Stimulated activated CD8-positive, alpha-beta memory T cell treated with anti-CD3 and anti-CD28 coated beads, Interleukin-2, amount 100 ng/mL, for 48 hours (primary cell): ENCODE data around the gene SH3RF2.
"Not testable (repeated sequence)": the region's sequence is repeated elsewhere in the genome, so short reads cannot be mapped to it uniquely, and the experiment has no call there.

Experiments
- DNase-seq, 2 donors: peaks; one replicate each; pipeline ENCODE4 v3.0.0-alpha.2; 2020; ENCODE audit warnings: low read depth in 2 of 2

Gene SH3RF2

DNA sequence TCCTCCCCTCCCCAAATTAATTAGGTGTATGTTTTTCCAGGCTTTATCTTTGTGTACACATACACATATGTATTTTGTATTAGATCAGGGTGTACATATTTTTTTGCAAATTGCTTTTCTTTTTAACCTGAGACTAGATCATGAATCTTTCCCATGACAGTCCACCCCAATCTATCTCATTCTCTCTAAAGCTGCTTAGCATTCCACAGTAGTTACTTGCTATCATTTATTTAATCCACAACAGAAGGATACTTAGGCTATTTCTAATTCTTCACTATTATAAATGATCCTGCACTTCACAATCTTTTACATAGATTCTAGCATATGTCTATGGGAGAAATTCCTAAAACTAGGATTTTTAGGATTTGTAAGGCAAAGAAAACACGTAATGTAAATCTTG, 43.9 kb downstream of the SH3RF2 start:
- DNase-seq, result no peak

DNA sequence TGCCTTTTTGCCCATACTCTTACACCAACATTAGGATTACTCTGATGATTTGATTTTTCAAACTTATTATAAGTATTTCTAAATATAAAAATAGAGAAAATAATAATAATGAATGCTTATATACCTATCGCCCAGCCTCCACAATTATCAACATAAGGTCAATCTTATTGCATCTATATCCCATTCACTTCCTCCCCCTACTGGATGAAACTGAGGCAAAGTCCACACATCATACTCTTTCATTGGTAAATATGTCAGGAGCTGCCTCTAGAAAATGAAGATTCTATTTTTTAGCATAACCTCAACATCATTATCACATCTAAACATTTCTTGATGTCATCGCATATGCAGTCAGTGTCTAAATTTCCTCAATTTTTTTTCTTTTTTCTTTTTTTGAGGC, 44.3 kb downstream of the SH3RF2 start:
- no peak for DNase-seq

DNA sequence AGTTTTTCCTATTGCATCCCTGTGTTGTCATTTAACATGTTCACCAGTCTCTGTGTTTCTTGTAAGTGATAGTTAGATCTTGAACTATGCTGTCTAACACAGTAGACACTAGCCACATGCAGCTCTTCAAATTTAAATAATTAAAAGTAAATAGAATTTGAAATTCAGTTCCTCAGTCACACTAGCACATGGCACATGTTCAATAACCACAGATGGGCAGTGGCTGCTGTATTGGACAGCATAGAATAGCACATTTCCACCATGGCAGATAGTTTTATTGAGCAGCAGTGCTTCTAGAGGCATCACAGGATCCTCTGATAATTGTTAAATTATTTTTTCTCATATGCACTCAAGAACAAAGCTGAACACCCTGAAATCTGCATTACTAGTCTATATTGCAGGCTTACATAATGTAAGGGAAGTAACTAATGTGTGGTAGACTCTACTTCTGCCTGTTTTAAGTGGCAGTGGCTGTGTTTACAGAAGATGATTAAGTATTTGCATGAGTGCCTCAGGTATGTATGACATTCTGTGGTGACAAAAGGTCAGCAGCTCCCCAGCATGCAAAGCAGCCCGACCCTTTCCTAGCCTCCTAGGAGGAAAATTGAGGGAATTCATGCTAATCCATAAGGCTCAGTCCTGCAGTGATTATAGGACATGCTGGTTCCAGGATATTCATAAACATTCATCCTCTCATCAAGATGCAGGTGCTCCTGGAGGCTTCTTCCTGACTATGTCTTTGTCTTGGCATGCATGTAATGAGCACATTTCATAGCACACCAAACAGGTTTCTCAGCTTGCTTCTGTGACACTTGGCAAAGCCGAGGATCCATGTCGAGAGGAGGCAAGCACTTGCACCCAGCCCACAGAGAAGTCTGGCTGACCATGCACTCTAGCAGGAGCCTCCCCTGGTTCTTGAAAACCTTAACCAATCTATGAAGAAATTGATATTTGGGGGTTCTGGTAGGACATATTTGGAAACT, 45.5 kb downstream of the SH3RF2 start:
- DNase-seq, result no peak

DNA sequence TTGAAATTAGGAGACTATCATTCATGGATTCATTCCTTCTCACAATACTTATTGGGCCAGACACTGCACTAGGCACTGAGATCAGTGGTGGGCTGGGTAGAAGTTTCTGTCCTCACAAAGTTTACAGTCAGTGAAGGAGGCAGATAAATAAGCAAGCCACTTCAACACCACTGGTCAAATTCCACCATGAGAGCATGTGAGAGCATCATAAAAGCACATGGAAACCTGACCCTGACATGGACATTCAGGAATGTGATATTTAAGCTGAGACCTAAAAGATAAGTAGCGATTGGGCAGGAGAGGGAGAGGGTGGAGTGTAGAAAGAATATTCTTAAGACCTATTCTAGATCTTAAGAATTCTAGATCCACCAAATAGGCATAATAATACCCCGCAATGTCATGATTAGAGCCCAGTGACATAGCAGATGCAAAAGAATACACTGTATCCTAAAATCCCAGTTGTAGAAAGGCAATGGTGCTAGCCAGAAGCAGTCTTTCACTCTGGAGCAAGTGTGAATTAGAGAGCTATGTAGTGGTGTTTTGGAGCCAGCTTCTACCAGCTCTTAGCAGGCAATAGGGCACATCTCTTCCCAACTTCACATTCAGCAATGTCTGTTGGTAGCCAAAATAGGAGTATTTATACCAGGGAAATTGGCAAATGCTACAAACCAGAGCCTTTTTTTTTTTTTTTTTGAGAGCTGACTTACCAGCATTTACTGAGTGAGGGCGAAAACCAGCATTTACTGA, 46.4 kb downstream of the SH3RF2 start:
- DNase-seq, result no peak

DNA sequence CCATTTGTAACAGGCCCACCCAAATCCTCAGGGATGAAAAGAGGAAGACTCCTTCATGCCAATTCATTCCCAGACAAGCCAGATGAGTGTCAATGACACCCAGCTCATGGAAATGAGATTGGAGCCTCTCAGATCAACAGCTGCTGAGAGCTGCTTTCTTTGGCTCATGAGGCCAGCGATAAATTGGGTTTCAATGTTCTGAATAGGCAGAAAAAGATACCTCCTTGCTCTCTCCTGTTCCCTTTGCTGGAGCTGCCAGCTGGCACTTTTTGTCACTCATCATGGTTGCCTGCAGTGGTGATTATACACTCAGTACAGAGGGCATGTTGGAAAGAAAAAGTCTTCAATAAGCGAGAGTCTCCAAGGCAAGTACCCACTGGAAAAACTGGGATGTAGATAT, 47.1 kb downstream of the SH3RF2 start:
- DNase-seq, result no peak

DNA sequence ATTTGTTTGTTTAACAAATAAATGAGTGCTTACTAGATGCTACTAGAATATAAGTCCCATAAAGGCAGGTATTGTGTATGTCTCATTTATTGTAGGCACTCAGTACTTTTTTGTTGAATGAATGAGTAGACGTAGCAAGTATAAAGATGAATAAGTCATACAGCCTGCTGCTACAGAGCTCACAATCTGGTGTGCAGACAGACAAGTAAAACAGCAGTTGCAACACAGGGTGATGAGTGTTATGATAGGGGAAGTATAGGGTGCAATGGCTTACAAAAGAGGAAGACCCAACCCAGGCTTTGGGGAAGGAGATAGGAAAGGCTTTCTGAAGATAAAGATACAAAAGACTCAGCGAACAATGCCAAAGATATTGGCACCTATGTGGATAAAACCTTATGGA, 47.7 kb downstream of the SH3RF2 start:
- no peak for DNase-seq

DNA sequence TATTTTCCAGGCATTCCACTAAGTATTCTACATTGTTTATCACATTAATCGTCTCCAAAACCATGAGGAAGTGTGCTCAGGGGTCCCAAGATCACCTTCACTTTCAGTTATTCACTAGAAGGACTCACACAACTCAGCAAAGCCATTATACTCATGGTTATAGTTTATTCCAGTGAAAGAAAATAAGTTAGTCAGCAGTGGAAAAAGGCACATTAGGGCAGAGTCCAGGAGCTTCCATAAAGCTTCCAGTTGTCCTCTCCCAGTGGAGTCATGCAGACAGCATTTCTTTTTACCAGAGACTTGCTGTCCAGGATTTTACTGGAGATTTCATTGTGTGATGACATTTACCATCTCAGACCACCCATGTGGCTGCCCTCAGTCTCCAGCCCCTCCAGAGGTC, 51.5 kb downstream of the SH3RF2 start:
- no peak for DNase-seq

DNA sequence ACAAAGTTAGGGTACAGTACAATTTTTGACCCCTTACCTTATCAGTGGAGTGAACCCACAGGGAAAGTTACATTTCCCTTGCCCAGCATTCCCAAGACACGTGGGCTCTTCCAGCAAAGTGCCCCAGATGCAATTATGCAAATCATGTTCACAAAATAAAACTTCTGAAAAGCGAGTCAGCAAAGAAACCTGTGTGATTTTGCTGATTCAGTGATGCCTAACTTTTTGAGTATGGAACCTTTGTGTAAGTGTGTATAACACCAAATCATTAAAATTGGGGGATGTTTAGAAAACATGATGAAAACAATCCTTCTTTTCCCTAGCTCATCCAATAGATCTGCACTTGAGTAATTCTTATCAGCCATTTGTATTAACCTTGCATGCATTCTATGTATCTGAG, 52.6 kb downstream of the SH3RF2 start:
- DNase-seq, result no peak

DNA sequence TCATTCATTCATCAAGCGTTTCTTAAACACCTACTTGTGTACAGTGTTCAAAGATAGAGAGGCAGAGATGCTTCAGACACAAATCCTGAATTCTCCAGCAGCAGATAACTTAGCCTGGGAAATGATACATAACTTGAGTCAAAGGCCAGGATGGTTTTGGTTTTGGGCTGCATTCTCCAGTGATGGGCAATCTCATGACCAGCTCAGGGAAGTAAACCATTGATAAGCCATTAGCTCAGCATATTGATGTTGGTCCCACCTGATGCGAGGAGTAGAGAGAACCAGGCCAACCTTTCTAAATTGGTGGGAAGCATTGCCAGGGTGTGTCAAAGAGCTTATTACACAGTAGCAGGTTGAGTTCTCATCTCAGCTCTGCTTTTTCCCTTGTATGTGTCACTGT, 53.0 kb downstream of the SH3RF2 start:
- DNase-seq, result no peak

DNA sequence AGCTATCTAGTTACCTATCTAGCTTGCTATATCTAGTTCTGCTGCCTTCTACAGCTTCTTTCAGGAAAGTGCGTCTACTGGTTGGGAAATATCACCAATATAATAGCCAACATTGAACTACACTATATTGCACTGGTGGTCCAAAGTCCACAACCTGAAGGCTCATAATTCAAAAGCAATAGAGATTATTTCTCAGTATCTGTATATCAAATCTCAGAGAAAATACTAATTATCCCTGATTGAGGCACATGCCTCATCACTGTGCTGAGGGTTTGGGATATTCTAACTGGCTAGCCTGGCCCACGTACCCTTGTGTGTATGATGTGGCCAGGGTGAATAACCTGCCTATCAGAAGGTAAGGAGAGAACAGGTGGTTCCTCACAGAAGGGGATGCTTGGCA, 53.8 kb downstream of the SH3RF2 start:
- DNase-seq, result no peak

DNA sequence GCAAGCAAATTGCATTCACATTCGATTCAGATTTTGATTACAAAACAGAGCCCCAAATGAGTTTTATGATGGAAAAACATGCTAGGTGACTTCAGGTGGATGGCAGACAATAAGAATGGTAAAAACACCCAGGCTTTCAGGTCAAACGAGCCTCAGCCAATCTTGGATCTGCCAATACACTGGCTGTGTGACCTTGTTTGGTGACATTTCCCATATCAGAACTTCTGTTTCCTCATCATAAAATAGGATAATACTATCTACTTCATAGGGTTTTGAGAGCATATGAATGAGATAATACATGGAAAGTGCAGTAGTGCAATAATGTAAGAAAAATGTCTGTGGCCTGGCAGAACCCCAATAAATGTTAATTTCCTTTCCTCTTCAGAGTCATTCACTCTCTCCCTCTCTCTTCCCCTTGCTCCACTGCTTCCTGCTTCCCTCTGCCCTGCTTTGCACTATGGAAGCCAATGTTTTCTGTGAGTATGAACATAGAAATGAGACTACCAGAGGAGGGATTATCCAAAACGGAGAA, 54.7 kb downstream of the SH3RF2 start:
- no peak for DNase-seq

DNA sequence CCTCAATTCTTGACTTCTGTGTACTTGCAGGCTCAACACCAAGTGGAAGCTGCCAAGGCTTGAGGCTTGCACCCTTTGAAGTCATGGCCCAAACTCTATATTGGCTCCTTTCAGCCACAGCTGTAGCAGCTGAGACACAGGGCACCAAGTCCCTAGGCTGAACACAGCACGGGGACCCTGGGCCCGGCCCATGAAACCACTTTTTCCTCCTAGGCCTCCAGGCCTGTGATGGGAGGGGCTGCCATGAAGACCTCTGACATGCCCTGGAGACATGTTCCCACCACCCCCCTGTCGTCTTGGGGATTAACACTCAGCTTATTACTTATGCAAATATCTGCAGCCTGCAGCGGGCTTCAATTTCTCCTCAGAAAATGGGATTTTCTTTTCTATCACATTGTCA, 57.2 kb downstream of the SH3RF2 start:
- not testable (repeated sequence) for DNase-seq

DNA sequence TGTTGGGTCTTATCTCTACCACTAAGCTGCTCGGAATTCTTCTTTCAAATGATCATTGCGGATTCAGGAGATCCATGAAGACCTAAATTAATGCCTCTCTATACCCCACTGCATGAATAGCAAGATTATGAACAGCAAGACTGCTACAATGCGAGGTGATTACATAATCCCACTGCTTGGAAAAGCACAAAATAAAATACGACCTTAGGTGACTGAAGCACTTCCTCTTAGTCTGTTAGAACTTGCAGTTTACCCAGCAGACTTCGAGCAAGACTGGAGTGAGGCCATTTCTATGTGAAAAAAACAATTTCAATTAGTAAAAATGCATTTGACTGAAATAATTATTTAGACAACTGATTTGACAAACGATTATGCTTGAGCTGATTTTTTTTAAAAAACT, 59.8 kb downstream of the SH3RF2 start:
- DNase-seq, result no peak

DNA sequence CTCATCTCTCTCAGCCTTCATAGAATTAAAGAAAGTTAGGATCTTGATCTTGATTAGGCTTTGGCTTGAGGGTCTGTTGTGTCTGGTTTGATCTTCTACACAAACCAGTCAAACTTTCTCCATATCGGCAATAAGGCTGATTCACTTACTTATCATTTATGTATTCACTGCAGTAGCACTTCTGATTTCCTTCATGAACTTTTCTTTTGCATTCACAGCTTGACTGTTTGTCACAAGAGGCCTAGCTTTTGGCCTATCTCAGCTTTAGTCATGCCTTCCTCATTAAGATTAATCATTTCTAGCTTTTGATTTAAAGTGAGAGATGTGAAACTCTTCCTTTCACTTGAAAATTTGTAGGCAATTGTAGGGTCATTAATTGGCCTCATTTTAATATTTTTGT, 62.8 kb downstream of the SH3RF2 start:
- DNase-seq, result no peak

DNA sequence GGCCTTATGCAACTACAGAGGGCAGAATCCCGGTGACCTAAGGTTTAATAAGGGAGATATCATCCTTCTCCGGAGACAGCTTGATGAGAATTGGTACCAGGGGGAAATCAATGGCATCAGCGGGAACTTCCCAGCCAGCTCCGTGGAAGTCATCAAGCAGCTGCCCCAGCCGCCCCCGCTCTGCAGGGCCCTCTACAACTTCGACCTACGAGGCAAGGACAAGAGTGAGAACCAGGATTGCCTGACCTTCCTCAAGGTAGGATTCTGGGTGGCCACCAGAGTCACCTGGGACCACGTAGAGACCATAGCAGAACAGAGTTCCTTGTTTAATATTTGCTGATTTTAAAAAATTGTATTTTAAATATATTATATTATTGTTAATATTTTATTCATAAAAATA, 63.7 kb downstream of the SH3RF2 start:
- DNase-seq, result no peak

DNA sequence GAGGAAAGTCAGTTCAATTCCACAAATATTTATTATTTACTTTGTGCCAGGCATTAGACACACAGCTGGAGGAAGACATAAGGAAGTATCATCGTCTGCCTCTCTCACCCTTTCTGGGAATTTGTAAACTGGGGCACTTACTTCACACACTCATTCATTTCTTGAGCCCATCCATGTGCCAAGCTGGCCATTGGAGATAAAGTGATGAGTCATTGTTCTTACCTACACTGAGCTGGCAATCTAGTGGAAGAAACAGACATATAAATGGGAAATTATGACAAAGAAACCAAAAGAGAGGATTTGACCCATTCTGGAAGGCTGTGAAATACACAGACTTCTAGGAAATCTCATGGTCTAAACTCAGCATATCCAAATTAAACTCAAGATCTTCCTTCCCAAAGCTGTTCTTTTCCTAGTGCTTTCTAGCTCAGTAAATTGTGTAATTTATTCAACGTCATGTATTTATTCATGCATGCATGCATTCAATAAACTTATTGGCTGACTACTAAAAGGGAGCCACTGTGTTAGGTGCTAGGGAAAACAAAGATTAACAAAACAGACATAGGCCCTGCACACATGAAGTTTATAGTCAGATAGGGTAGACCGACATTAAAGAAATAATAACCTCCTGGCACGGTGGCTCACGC, 65.3 kb downstream of the SH3RF2 start:
- no peak for DNase-seq

DNA sequence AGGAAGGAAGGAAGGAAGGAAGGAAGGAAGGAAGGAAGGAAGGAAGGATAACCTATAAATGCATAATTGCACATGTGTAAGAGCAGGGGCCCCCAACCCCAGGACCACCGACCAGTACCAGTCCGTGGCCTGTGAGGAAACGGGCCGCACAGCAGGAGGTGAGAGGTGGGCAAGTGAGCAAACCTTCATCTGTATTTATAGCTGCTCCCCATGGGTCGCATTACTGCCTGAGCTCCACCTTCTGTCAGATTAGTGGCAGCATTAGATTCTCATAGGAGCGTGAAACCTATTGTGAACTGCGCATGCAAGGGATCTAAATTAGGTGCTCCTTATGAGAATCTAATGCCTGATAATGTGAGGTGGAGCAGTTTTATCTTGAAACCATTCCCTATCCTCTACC, 66.1 kb downstream of the SH3RF2 start:
- DNase-seq, result no peak

DNA sequence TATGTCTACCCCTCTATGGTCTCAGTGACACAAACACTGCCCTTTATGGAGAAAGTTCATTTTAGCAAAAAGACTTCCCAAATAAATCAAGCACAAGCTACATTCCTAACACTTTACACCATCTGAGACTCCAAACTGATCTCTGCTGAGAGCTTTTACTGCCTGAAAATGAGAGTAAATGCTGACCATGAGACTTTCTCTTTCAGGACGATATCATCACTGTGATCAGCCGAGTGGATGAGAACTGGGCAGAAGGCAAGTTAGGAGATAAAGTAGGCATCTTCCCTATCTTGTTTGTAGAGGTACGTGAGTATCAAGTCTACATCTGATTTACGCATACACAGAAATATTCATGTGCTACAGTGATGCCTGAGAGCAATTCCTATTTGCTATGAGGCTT, 67.5 kb downstream of the SH3RF2 start:
- no peak for DNase-seq

DNA sequence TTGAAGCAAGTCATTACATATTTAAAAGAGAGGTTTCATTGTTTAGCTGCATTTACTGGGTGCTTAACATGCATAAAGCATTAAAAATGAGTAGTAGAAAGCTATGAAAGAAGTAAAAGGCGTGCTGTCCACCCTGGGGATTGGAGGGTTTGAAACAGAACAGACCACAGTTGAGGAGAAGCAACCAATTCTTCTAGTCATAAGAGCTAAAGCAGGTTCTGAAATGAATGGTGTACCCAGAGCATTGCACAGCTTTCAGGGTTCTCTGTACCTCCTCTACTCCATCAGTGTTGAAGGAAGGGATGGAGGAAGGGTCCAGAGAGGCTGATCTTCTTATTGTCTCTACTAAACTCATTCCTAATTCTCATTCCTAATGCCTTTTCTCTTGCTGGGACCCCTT, 68.9 kb downstream of the SH3RF2 start:
- no peak for DNase-seq

DNA sequence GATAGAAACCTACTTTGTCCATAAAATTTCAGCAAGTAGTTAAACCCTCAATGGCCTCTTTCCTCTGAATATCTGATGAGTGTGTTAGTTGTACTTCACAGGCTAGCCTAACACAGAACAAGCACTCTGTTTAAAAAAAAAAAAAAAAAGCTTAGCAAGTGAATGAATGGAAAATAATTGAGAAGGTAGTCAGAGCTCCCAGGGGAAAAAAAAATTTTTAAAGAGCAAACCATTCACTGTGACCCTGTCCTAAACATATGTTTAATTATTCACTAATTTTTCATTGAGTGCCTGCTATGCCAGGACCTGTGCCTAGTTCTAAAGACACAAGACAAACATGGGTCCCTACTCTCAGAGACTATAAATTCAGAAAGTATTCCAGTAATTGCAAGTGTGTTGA, 69.3 kb downstream of the SH3RF2 start:
- DNase-seq, result no peak

DNA sequence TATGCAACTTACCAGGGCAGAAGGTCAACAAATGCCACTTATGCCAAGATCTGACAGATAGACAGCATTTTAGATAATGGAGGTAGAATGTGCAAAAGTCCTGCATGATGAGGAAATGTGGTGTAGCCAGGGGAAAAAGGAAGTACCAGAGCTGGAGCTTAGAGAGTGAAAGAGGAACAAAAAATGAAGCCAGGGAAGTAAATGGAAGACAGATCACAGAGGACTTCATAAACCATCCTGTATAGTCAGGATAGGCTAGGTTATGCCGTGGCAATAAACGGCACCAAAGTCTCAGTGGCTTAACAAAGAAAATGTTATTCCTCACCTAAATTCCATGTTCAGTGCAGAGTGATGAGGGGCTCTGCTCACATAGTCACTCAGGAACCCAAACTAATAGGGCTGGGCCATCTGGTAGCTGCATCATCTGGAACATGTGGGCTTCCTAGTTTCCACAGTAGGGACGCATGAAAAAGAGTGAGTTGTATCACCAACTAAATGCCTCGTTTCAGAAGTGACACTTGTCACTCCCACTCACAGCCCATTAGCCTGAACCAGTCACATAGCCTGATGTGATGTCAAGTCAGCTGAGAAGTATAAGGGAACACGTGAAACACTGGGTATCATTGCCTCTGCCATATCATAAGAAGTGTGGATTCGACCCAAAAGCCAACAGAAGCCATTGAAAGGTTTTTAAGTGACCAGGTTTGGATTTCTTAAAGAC, 70.3 kb downstream of the SH3RF2 start:
- no peak for DNase-seq

DNA sequence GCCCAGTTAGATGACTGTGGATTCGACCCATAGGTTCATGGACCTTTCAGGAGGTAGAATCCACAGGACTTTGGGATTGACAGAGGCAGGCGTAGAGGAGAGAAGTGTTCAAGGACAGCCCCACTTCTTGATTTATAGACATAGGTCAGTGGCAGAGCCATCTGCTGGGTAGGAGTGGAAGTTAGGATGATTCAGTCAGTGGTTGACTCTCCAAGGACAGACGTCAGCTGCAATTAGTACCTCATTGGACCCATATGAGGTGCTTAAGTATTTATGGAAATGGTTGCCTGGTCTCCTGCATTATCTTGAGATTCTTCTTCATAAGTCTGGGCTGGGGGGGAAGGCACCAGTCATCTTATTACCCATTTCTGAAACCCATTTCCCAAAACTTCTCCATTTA, 70.9 kb downstream of the SH3RF2 start:
- DNase-seq, result no peak
